Measurements from ENCODE around the gene ARRB1. TPM values are rescaled to one million over a fixed set of nuclear protein-coding genes. Genes with fewer than 3 reads are reported as not detected.

Gene ARRB1
- total and polyA plus RNA-seq, 8 donors: 41.7 to 150 (median 63.2) TPM

DNA sequence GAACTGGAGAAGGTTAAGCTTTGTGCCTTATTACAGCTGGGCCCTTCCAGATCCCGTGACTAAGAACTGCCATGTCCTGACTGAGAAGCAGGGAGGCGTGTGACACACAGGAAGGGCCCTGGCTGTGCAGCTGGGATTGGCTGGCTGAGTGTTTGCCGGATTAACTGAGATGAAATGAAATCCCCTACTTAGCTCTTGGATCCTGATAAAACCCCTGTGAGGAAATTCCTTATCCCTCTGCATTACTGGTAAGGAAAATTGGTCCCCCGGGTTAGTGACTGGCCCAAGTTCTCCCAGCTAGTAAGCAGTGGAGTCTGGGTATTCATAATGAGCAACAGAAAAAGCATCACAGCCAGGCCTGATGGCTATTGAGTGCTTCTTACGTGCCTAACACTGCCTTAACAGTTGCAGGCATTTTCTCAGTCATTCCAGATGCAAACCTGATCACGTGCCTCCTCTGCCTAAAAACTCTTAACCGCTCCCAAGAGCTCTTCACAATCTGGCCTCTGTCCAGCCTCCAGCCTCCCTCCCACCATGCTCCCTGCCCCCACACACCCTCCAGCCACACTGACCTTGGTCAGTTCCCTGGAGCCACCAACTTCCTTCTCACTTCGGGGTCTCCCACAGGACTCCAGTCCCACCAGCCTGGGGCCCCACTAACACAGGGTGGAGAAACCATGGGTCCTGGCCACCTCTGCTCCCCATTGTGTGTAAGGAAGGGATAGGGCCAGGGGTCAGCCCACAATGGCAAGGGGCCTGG lies 37.8 kb downstream of the ARRB1 start:
- H3K9me3 ChIP-seq: no peaks in the 10 kb centered on the region
- H3K27ac ChIP-seq: peak overlapping the region; percentile 79 to 84
- DNase-seq: peak in 3 of 4 donors; percentile 55 to 83 (median 81)
- peak; percentile 78 for ATAC-seq
- H3K27me3 ChIP-seq: no peaks in the 10 kb centered on the region
- no peak overlapping the region for H3K4me3 ChIP-seq
- TF ChIP-seq, protein P1, sequence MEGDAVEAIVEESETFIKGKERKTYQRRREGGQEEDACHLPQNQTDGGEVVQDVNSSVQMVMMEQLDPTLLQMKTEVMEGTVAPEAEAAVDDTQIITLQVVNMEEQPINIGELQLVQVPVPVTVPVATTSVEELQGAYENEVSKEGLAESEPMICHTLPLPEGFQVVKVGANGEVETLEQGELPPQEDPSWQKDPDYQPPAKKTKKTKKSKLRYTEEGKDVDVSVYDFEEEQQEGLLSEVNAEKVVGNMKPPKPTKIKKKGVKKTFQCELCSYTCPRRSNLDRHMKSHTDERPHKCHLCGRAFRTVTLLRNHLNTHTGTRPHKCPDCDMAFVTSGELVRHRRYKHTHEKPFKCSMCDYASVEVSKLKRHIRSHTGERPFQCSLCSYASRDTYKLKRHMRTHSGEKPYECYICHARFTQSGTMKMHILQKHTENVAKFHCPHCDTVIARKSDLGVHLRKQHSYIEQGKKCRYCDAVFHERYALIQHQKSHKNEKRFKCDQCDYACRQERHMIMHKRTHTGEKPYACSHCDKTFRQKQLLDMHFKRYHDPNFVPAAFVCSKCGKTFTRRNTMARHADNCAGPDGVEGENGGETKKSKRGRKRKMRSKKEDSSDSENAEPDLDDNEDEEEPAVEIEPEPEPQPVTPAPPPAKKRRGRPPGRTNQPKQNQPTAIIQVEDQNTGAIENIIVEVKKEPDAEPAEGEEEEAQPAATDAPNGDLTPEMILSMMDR (IDR thresholded peaks at IDR 0.05): no peak
- intact Hi-C loops (cut with DNase I): no loop called here
- H3K36me3 ChIP-seq: peaks cover 0 to 15% of the 10 kb centered on the region in 2 donors
- H3K4me1 ChIP-seq: peaks cover 34 to 76% of the 10 kb centered on the region in 2 donors

DNA sequence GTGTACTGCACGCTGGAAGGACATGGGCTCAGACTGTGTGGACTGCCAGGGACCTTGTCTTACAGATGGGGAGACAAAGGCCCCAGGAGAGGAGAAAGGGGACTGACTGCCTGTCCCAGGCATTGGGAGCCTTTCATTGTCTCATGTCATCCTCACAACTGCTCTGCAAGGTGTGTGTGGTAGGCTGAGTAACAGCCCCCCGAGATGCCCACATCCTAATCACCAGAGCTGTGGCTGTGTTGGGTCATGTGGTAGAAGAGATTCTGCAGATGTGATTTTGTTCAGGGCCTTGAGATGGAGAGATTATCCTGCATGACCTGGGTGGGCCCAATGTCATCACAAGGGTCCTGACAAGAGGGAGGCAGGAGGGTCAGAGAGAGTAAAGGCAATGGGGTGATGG lies 39.1 kb downstream of the ARRB1 start:
- peaks cover 0 to 16% of the 10 kb centered on the region in 2 donors for H3K36me3 ChIP-seq
- no peaks in the 10 kb centered on the region for H3K9me3 ChIP-seq
- no peak for ATAC-seq
- H3K27me3 ChIP-seq: no peaks in the 10 kb centered on the region
- H3K27ac ChIP-seq: peak overlapping the region; percentile 79 to 84
- intact Hi-C loops (cut with DNase I): no loop called here
- TF ChIP-seq, protein P1 (IDR thresholded peaks at IDR 0.05): no peak
- DNase-seq: no peak
- no peak overlapping the region for H3K4me3 ChIP-seq
- H3K4me1 ChIP-seq: peaks cover 39 to 81% of the 10 kb centered on the region in 2 donors

GRCh38 chr11:75311858-75312288 lies 39.6 kb downstream of the ARRB1 start:
- DNase-seq: peak in 1 of 4 donors; percentile 65
- Histone ChIP-seq H3K4me3 (peak overlapping the region in 1 of 2 donors; percentile 13), H3K36me3 (peaks cover 0 to 21% of the 10 kb centered on the region in 2 donors)

GRCh38 chr11:75308986-75309385 lies 42.5 kb downstream of the ARRB1 start:
- no peak overlapping the region for H3K4me3 ChIP-seq
- intact Hi-C loops (cut with DNase I): no loop called here
- H3K27ac ChIP-seq: peak overlapping the region in 1 of 2 donors; percentile 64
- TF ChIP-seq, protein P1 (IDR thresholded peaks at IDR 0.05): no peak
- H3K27me3 ChIP-seq: no peaks in the 10 kb centered on the region
- peaks cover 34 to 74% of the 10 kb centered on the region in 2 donors for H3K4me1 ChIP-seq
- DNase-seq: no peak
- ATAC-seq: no peak
- H3K9me3 ChIP-seq: no peaks in the 10 kb centered on the region
- H3K36me3 ChIP-seq: peaks cover 0 to 26% of the 10 kb centered on the region in 2 donors

More at GRCh38 chr11:75311858-75312288, 39.6 kb downstream of the ARRB1 start:
- ATAC-seq: peak; percentile 56
- peaks cover 39 to 83% of the 10 kb centered on the region in 2 donors for H3K4me1 ChIP-seq
- intact Hi-C loops (cut with DNase I): no loop called here
- TF ChIP-seq, protein P1 (IDR thresholded peaks at IDR 0.05): no peak
- H3K27me3 ChIP-seq: no peaks in the 10 kb centered on the region
- H3K27ac ChIP-seq: peak overlapping the region; percentile 79 to 84
- no peaks in the 10 kb centered on the region for H3K9me3 ChIP-seq

- intact Hi-C loops (cut with DNase I): no loop called here
- no peak overlapping the region for H3K4me3 ChIP-seq
- no peaks in the 10 kb centered on the region for H3K27me3 ChIP-seq
- H3K4me1 ChIP-seq: peaks cover 25 to 65% of the 10 kb centered on the region in 2 donors
- DNase-seq (no peak), ATAC-seq (peak; percentile 32)
- no peaks in the 10 kb centered on the region for H3K9me3 ChIP-seq
- TF ChIP-seq, protein P1 (IDR thresholded peaks at IDR 0.05): no peak
- H3K36me3 ChIP-seq: peaks cover 0 to 32% of the 10 kb centered on the region in 2 donors
- H3K27ac ChIP-seq: peak overlapping the region; percentile 19 to 64
Measured at GRCh38 chr11:75308116-75308515, 43.3 kb downstream of the ARRB1 start.

Data from left lung (tissue), 10 donors.